Fibroblast of skin of right biceps (primary cell): ENCODE data around the gene STIP1.

ENCODE experiments used
- DNase-seq: peaks from one replicate; pipeline ENCODE4 v3.0.0-alpha.2; 2013

Gene STIP1

GRCh38 chr11:64253043-64253442, 67.1 kb downstream of the STIP1 start:
- DNase-seq = no peak

- no peak for DNase-seq
Measured at GRCh38 chr11:64253481-64253880, 67.5 kb downstream of the STIP1 start.
